HEK293 (cell line): ENCODE results near the gene PNMA6F.
"Not testable (repeated sequence)": the region's sequence is repeated elsewhere in the genome, so short reads cannot be mapped to it uniquely, and the experiment has no call there.

Experiments used
- CTCF ChIA-PET: fragments of 350-600 bp; formaldehyde crosslinking; extraction: SDS; loops from one replicate; lab custom pipeline; 2021; ENCODE audit warnings: antibody characterized with exemption; lab: Yijun Ruan, JAX
- POLR2A ChIA-PET: fragments of 300-600 bp; formaldehyde crosslinking; extraction: SDS; loops from one replicate; lab custom pipeline; 2020; ENCODE audit warnings: antibody characterized with exemption, inconsistent platforms; lab: Yijun Ruan, JAX
- H3K27ac ChIP-seq: fragments of 200-500 bp; sonication (Bioruptor generic); 2 replicates; pipeline ENCODE4 v1.5.1; 2014; ENCODE audit warnings: low read depth, low read length, control low read depth, inconsistent platforms; ENCODE audit errors: extremely low read depth
- H3K36me3 ChIP-seq, 2 experiments: fragments of 200-500 bp in 1 of 2; sonication (Bioruptor generic) in 1 of 2; 1 replicate in 1 of 2; 2 replicates in 1 of 2; pipeline ENCODE4 v1.5.1; 2014 to 2017; ENCODE audit warnings: inconsistent platforms in 2 of 2, low read length in 2 of 2; ENCODE audit not compliant: control insufficient read depth in 2 of 2, insufficient read depth in 1 of 2
- H3K4me1 ChIP-seq: fragments of 200-500 bp; sonication (Bioruptor generic); 2 replicates; pipeline ENCODE4 v1.5.1; 2014; ENCODE audit warnings: mild to moderate bottlenecking, low read length, inconsistent platforms; ENCODE audit not compliant: control insufficient read depth, insufficient read depth
- H3K4me3 ChIP-seq: 2 replicates; pipeline ENCODE4 v1.5.1; 2011; ENCODE audit warnings: low read depth, mild to moderate bottlenecking, control low read depth, low read length, moderate library complexity
- H3K9me3 ChIP-seq: fragments of 200-500 bp; sonication (Bioruptor generic); 2 replicates; pipeline ENCODE4 v1.5.1; 2014; ENCODE audit warnings: low read depth, low read length, inconsistent platforms; ENCODE audit not compliant: control insufficient read depth, insufficient read depth

PNMA6F gene

GRCh38 chrX:153275418-153275817, 46.1 kb downstream of the PNMA6F start:
- not testable (repeated sequence) for H3K9me3 ChIP-seq

GRCh38 chrX:153272584-153272983, 49.0 kb downstream of the PNMA6F start:
- H3K4me3 ChIP-seq, CTCF ChIA-PET, H3K9me3 ChIP-seq, H3K27ac ChIP-seq, H3K4me1 ChIP-seq, H3K36me3 ChIP-seq, POLR2A ChIA-PET: not testable (repeated sequence)

More at GRCh38 chrX:153275418-153275817, 46.1 kb downstream of the PNMA6F start:
- H3K4me3 ChIP-seq, CTCF ChIA-PET, H3K36me3 ChIP-seq, H3K27ac ChIP-seq, POLR2A ChIA-PET, H3K4me1 ChIP-seq: not testable (repeated sequence)

- H3K9me3 ChIP-seq, H3K36me3 ChIP-seq, H3K4me3 ChIP-seq, CTCF ChIA-PET, H3K4me1 ChIP-seq, POLR2A ChIA-PET, H3K27ac ChIP-seq: not testable (repeated sequence)
Observed at GRCh38 chrX:153272070-153272469, 49.5 kb downstream of the PNMA6F start.
